Pulmonary artery endothelial cell (primary cell): ENCODE data around the gene ECE1. TPM values are rescaled to one million over a fixed set of nuclear protein-coding genes. Genes with fewer than 3 reads are reported as not detected.

Source experiments
- DNase-seq: peaks from one replicate; pipeline ENCODE4 v3.0.0-alpha.2; 2011; ENCODE audit warnings: low read depth, low spot score
- total RNA-seq: library from RNA; depleted of rRNA; stranded (reverse); fragments of >200 nt; gene quantifications from 2 replicates; pipeline ENCODE4 v1.2.3, GENCODE V29; 2014

Gene ECE1
- total RNA-seq, 1 donor from 2014 or later: 371 TPM

GRCh38 chr1:21325731-21326387 is 35.6 kb upstream of the ECE1 start:
- no peak for DNase-seq

- no peak for DNase-seq
These were observed 35.0 kb upstream of the ECE1 start for GRCh38 chr1:21325231-21325718.

- peak; percentile 78 for DNase-seq
These were observed 34.3 kb upstream of the ECE1 start for GRCh38 chr1:21324368-21325141.

GRCh38 chr1:21323091-21323490 is 32.8 kb upstream of the ECE1 start:
- DNase-seq: no peak

- DNase-seq: no peak
These were observed 32.4 kb upstream of the ECE1 start for GRCh38 chr1:21322681-21323016.

GRCh38 chr1:21321963-21322680 is 31.9 kb upstream of the ECE1 start:
- no peak for DNase-seq

GRCh38 chr1:21320410-21321108 is 30.3 kb upstream of the ECE1 start:
- no peak for DNase-seq

GRCh38 chr1:21319447-21320407 is 29.5 kb upstream of the ECE1 start:
- no peak for DNase-seq

GRCh38 chr1:21318714-21319159 is 28.5 kb upstream of the ECE1 start:
- DNase-seq: no peak

GRCh38 chr1:21318057-21318713 is 27.9 kb upstream of the ECE1 start:
- DNase-seq: no peak

- no peak for DNase-seq
These were observed 27.4 kb upstream of the ECE1 start for GRCh38 chr1:21317690-21318043.

GRCh38 chr1:21317035-21317689 is 26.9 kb upstream of the ECE1 start:
- no peak for DNase-seq

- no peak for DNase-seq
These were observed 24.6 kb upstream of the ECE1 start for GRCh38 chr1:21314743-21315396.

- no peak for DNase-seq
These were observed 23.8 kb upstream of the ECE1 start for GRCh38 chr1:21313886-21314721.

GRCh38 chr1:21313203-21313885 is 23.1 kb upstream of the ECE1 start:
- DNase-seq: no peak

GRCh38 chr1:21312407-21312992 is 22.2 kb upstream of the ECE1 start:
- no peak for DNase-seq

GRCh38 chr1:21311016-21311415 is 20.8 kb upstream of the ECE1 start:
- DNase-seq: no peak
